BLaER1 (cell line): Measurements from ENCODE around the gene HELZ2.
A peak's percentile ranks its signal among the peaks of the same experiment; 100 is the strongest.

ENCODE experiments used
- H3K27ac ChIP-seq: shearing (Covaris generic); formaldehyde crosslinking; 2 replicates; pipeline ENCODE4 v1.8.1; 2022
- H3K27me3 ChIP-seq: shearing (Covaris generic); formaldehyde crosslinking; 2 replicates; pipeline ENCODE4 v1.8.1; 2022
- H3K36me3 ChIP-seq: shearing (Covaris generic); formaldehyde crosslinking; 2 replicates; pipeline ENCODE4 v1.8.1; 2022
- H3K4me1 ChIP-seq: shearing (Covaris generic); formaldehyde crosslinking; 2 replicates; pipeline ENCODE4 v1.8.1; 2022
- H3K4me2 ChIP-seq: shearing (Covaris generic); formaldehyde crosslinking; 2 replicates; pipeline ENCODE4 v1.8.1; 2022
- H3K4me3 ChIP-seq: shearing (Covaris generic); formaldehyde crosslinking; 2 replicates; pipeline ENCODE4 v1.8.1; 2022
- H3K9ac ChIP-seq: shearing (Covaris generic); formaldehyde crosslinking; 2 replicates; pipeline ENCODE4 v1.8.1; 2022
- H3K9me3 ChIP-seq: shearing (Covaris generic); formaldehyde crosslinking; 2 replicates; pipeline ENCODE4 v1.8.1; 2022
- H4K20me1 ChIP-seq: shearing (Covaris generic); formaldehyde crosslinking; 2 replicates; pipeline ENCODE4 v1.8.1; 2022
- Cebpa-rat ChIP-seq: shearing (Covaris generic); IDR thresholded peaks from 2 replicates; pipeline ENCODE4 v1.8.1; 2022

HELZ2 gene

DNA sequence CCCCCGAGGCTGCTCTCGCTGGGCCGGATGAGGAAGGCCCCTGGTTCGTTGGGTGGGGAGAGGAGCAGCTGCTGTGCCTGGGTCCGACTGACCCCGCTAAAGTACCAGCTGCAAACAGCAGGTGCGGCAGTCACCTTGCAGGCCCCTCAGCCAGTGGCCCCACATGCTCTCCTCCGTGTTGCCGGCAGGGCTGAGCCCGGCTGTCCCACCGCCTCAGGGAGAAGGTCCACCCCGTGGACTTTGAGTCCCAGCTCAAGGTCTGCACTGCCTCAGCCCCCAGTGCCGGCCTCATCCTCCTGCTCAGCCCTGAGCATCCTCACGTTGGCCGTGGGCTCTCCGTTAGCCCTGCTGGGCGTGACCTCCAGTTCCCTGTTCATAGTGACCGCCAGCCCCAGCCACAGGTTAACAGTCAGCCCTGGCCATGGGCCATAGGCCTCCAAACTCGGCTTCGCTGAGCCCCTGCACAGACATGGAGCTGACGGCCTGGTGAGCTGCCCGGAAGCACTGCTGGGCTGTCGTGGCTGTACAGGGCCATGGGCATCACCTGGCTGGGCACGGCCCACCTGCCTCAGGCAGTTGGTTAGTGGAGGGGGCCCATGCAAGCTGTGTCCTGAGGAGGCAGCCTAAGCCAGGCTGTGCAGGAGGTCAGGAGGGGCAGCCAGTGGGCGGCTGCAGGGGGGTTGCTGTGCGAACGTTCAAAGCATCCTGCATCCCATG, 29.6 kb downstream of the HELZ2 start:
- Histone ChIP-seq H3K9me3 (no peaks in the 10 kb centered on the region), H3K4me3 (no peak overlapping the region), H4K20me1 (peaks cover 50% of the 10 kb centered on the region), H3K27ac (no peak overlapping the region), H3K36me3 (no peaks in the 10 kb centered on the region), H3K4me2 (no peak overlapping the region), H3K27me3 (peaks cover 62% of the 10 kb centered on the region), H3K4me1 (peaks cover 43% of the 10 kb centered on the region), H3K9ac (no peak overlapping the region)
- no peak for TF ChIP-seq Cebpa-rat

DNA sequence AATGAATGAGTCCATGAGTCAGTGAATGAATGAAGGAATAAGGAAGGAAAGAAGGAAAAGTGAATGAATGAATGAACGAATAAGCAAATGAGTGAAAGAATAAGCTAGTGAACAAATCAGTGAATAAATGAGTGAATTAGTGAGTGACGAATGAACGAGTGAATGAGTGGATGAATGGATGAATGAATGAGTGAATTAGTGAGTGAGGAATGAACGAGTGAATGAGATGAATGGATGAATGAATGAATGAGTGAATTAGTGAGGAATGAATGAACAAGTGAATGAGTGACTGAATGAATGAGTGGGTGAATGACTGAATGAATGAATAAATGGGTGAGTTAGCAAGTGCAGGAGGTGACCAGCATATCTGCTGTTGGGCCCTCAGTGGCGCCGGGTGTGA, 30.3 kb downstream of the HELZ2 start:
- no peaks in the 10 kb centered on the region for H3K9me3 ChIP-seq
- H3K4me1 ChIP-seq: peaks cover 48% of the 10 kb centered on the region
- H3K27ac ChIP-seq: no peak overlapping the region
- H4K20me1 ChIP-seq: peaks cover 49% of the 10 kb centered on the region
- no peaks in the 10 kb centered on the region for H3K36me3 ChIP-seq
- H3K27me3 ChIP-seq: peaks cover 63% of the 10 kb centered on the region
- H3K9ac ChIP-seq: no peak overlapping the region
- no peak for TF ChIP-seq Cebpa-rat
- no peak overlapping the region for H3K4me3 ChIP-seq
- no peak overlapping the region for H3K4me2 ChIP-seq

DNA sequence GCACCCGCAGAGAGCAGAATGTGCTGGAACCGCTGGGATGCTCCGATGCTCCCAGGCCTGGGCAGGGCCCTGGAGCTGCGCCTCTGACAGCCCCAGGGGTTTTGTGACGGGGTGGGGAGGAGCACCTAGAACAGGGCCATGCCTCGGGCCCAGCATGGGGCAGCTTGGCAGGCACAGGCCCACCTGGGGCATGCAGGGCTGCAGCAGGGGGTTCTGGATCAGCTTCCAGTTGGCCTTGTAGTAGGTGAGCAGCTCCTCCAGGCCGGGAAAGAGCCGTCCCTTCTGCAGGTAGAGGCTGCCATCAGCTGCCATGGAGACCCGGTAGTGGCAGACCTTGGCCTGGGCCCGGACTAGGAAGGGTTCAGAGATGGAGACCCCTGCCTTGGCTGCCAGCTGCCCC, 30.9 kb downstream of the HELZ2 start:
- H4K20me1 ChIP-seq: peaks cover 43% of the 10 kb centered on the region
- no peak overlapping the region for H3K9ac ChIP-seq
- no peak overlapping the region for H3K27ac ChIP-seq
- TF ChIP-seq Cebpa-rat: no peak
- no peaks in the 10 kb centered on the region for H3K9me3 ChIP-seq
- peak overlapping the region; percentile 49 for H3K4me2 ChIP-seq
- no peak overlapping the region for H3K4me3 ChIP-seq
- H3K36me3 ChIP-seq: no peaks in the 10 kb centered on the region
- peaks cover 57% of the 10 kb centered on the region for H3K27me3 ChIP-seq
- H3K4me1 ChIP-seq: peaks cover 47% of the 10 kb centered on the region

DNA sequence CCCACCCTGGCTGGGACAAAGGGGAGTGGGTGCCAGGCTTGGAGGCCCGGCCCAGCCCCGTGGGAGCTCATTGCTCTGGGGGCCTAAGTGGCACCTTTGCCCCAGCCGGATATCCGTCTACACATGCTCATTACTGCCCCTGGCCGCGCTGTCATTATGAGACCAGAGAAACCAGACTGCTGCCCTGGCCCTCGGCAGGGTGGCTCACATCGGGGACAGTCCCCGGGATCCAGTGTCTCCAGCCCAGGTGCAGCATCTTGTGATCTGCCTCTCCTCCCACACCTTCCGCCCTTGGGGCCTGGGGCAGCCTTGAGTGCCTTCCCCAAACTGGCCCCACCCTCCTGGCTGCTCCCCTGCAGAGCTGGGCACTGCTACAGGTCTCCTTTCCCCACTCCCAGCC, 31.3 kb downstream of the HELZ2 start:
- no peak overlapping the region for H3K9ac ChIP-seq
- peaks cover 53% of the 10 kb centered on the region for H3K27me3 ChIP-seq
- TF ChIP-seq Cebpa-rat: no peak
- H3K27ac ChIP-seq: no peak overlapping the region
- no peaks in the 10 kb centered on the region for H3K9me3 ChIP-seq
- H3K4me1 ChIP-seq: peaks cover 50% of the 10 kb centered on the region
- no peaks in the 10 kb centered on the region for H3K36me3 ChIP-seq
- peak overlapping the region; percentile 49 for H3K4me2 ChIP-seq
- H4K20me1 ChIP-seq: peaks cover 39% of the 10 kb centered on the region
- no peak overlapping the region for H3K4me3 ChIP-seq

DNA sequence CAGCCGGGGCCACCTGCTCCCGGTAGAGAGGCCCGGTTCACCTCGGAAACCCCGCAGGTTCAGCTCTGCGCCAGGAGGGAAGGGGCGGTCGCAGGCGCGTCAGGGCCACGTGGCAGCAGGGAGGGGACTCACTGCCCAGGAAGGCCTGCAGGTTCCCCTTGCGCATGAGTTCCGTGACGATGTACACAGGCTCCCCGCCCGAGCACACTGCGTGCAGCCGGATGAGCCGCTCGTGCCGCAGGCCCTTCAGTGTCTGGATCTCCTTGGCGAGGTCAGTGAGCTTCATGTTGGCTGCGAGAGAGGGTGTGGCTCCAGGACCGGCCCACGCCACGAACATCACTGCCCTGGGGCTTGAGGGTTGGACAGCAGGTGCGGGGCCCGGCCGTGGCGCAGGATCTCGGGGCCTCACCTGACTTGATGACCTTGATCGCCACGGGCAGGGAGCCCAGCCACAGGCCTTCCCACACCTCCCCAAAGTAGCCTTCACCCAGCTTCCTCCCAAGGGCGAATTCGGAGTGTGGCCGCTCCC, 31.9 kb downstream of the HELZ2 start:
- TF ChIP-seq Cebpa-rat: no peak
- Histone ChIP-seq H3K27me3 (peaks cover 47% of the 10 kb centered on the region), H3K9ac (no peak overlapping the region), H3K27ac (no peak overlapping the region), H4K20me1 (peaks cover 34% of the 10 kb centered on the region), H3K4me1 (peaks cover 56% of the 10 kb centered on the region), H3K9me3 (no peaks in the 10 kb centered on the region), H3K36me3 (no peaks in the 10 kb centered on the region), H3K4me3 (no peak overlapping the region), H3K4me2 (peak overlapping the region; percentile 49; the same call in 1 of the 2 replicates)

DNA sequence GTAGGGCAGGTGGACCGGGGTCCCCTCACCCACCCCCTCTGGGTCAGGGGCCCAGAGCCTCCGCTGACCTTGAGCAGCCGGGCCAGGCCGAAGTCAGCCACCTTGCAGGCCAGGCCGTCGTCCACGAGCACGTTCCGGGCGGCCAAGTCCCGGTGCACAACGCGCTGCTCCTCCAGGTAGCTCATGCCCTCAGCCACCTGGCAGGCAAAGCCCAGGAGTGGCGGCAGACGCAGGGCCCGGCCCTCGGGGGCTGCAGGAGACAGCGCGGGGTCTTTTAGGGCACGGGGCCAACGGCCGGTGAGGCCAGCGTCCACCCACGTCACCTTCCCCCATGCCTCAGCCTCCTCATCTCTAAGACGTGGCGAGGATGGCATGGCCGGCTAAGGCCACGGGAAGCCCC, 32.7 kb downstream of the HELZ2 start:
- peaks cover 64% of the 10 kb centered on the region for H3K4me1 ChIP-seq
- H3K9ac ChIP-seq: no peak overlapping the region
- H4K20me1 ChIP-seq: peaks cover 27% of the 10 kb centered on the region
- H3K27ac ChIP-seq: no peak overlapping the region
- no peaks in the 10 kb centered on the region for H3K36me3 ChIP-seq
- H3K4me2 ChIP-seq: no peak overlapping the region
- no peaks in the 10 kb centered on the region for H3K9me3 ChIP-seq
- TF ChIP-seq Cebpa-rat: no peak
- no peak overlapping the region for H3K4me3 ChIP-seq
- H3K27me3 ChIP-seq: peaks cover 40% of the 10 kb centered on the region

DNA sequence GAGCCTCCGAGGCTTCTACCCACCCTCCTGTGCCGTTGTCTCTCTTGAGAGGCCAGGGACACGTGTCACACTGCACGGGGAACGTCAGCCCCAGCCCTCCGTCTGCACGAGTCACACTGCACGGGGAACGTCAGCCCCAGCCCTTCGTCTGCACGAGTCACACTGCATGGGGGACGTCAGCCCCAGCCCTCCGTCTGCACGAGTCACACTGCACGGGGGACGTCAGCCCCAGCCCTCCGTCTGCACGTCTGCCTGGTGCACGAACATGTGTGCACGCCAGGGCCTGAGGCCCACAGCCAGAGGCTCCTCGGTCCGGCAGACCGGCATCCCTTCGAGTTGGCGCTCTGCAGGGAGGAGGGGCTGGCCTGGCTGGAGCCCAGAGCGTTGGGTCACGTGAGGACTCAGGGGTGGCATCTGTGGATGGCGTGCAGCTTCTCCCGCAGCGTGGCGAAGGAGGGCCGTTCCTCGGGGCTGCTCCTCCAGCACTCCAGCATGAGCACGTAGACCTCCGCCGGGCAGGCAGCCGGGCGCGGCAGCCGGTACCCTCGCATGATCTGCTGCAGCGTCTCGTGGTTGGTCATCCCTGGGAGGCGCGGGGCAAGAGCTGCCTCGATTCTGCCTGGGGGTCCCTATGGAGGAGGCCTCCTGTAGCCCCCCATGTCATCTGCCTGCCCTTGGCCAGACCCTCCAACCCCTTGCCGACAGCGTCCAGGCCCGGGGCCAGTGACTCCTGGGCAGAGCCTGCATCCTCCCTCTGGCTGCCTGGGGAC, 33.4 kb downstream of the HELZ2 start:
- Histone ChIP-seq H3K4me1 (peaks cover 64% of the 10 kb centered on the region), H3K27me3 (peaks cover 32% of the 10 kb centered on the region), H3K4me2 (peak overlapping the region; percentile 44), H3K4me3 (no peak overlapping the region), H3K27ac (no peak overlapping the region), H3K36me3 (no peaks in the 10 kb centered on the region), H3K9me3 (no peaks in the 10 kb centered on the region), H3K9ac (no peak overlapping the region), H4K20me1 (peaks cover 19% of the 10 kb centered on the region)
- TF ChIP-seq Cebpa-rat: no peak

DNA sequence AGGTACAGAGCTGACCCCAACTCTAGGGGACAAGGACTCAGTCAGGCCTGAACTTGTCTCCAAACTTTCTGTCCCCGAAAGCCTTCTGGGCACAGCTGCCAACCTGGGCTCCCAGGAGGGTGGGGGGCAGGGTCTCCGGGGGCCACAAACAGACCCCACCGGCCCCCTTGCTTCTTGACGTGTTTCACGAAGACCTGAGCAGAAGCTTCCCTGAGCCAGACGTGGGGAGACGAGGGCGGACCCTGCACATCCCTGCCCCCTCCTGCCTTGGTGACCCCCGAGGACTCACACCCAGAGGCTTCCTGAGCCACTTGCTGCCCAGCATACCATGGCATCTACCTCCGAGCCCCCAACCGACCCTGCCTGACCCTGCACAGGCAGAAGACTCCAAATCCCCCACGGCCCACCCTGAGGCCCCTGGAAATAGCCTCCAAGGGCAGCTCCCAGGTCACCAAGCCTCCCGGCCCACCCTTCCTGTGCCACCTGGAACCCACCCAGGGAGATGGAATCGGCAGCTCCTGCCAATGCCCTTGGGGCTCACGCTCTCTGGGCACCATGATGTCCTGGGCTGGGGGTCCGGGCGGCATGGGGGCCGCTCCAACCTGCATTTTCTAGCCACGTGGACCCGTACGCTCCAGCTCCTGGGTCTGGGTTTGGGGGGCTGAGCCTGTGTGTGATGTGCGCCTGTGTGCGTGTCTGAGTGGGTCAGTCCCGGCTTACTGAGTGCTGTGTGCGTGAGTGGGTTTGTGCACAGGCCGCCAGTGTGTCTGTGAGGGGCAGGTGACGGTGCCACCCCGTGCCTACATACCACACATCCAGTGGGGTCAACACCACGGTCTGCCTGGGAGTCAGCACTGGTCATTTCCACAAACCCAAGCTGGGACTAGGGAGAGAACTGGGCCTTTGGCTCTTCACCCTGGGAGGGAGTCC, 34.3 kb downstream of the HELZ2 start:
- Histone ChIP-seq H3K4me2 (peak overlapping the region; percentile 44), H3K4me3 (no peak overlapping the region), H3K9me3 (no peaks in the 10 kb centered on the region), H3K27ac (no peak overlapping the region), H3K36me3 (no peaks in the 10 kb centered on the region), H3K9ac (no peak overlapping the region), H4K20me1 (peaks cover 10% of the 10 kb centered on the region), H3K4me1 (peaks cover 67% of the 10 kb centered on the region), H3K27me3 (peaks cover 30% of the 10 kb centered on the region)
- TF ChIP-seq Cebpa-rat: no peak

DNA sequence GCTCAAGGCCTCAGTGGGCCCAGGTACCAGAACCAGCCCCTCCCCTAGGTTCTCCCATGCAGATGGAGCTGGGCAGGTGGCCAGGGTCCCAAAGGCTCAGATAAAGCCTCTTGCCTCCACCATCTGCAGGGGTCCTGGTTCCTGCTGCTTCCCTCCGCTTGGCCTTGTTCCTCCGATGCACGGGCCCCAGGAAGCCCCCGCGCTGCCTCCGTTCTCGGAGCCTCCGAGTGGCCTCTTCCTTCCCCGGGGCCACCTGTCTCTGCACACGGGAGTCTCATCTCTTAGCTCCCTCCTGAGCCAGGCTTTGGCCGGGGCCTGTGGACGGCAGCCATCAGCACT, 35.0 kb downstream of the HELZ2 start:
- Histone ChIP-seq H3K4me3 (no peak overlapping the region), H3K4me2 (peak overlapping the region; percentile 44), H3K27ac (no peak overlapping the region), H3K9ac (no peak overlapping the region), H3K9me3 (no peaks in the 10 kb centered on the region), H3K27me3 (peaks cover 29% of the 10 kb centered on the region; the same call in 1 of the 2 replicates), H3K36me3 (no peaks in the 10 kb centered on the region), H3K4me1 (peaks cover 74% of the 10 kb centered on the region), H4K20me1 (peaks cover 8% of the 10 kb centered on the region)
- TF ChIP-seq Cebpa-rat: no peak
